ENCODE results near the gene SIPA1L3. TPM values are rescaled to one million over a fixed set of nuclear protein-coding genes. Genes with fewer than 3 reads are reported as not detected.
A peak's percentile ranks its signal among the peaks of the same experiment; 100 is the strongest.
"Not testable (repeated sequence)": the region's sequence is repeated elsewhere in the genome, so short reads cannot be mapped to it uniquely, and the experiment has no call there.

SIPA1L3 gene
- total RNA-seq, 1 experiment from 2014 or later, result 10.5 TPM

GRCh38 chr19:37907735-37908455 is 887 bp downstream of the SIPA1L3 start:
- DNase-seq (ENCODE audit: low read depth), result no peak

GRCh38 chr19:37909661-37910199 is 2.7 kb downstream of the SIPA1L3 start:
- no peak for DNase-seq (ENCODE audit: low read depth)

GRCh38 chr19:37914908-37915307 is 7.9 kb downstream of the SIPA1L3 start:
- no peak for DNase-seq (ENCODE audit: low read depth)

GRCh38 chr19:37920591-37921450 is 13.8 kb downstream of the SIPA1L3 start:
- no peak for DNase-seq (ENCODE audit: low read depth)

- not testable (repeated sequence) for DNase-seq (ENCODE audit: low read depth)
These were observed 17.6 kb downstream of the SIPA1L3 start for GRCh38 chr19:37924573-37924972.

GRCh38 chr19:37925212-37925611 is 18.2 kb downstream of the SIPA1L3 start:
- DNase-seq (ENCODE audit: low read depth), result no peak

GRCh38 chr19:37926255-37926654 is 19.2 kb downstream of the SIPA1L3 start:
- no peak for DNase-seq (ENCODE audit: low read depth)

- DNase-seq (ENCODE audit: low read depth), result no peak
These were observed 19.7 kb downstream of the SIPA1L3 start for GRCh38 chr19:37926711-37927110.

- DNase-seq (ENCODE audit: low read depth), result no peak
These were observed 21.7 kb downstream of the SIPA1L3 start for GRCh38 chr19:37928527-37929286.

- DNase-seq (ENCODE audit: low read depth), result no peak
These were observed 22.4 kb downstream of the SIPA1L3 start for GRCh38 chr19:37929355-37929923.

GRCh38 chr19:37930416-37930815 is 23.4 kb downstream of the SIPA1L3 start:
- peak; percentile 26 for DNase-seq (ENCODE audit: low read depth)

GRCh38 chr19:37931881-37932655 is 25.1 kb downstream of the SIPA1L3 start:
- DNase-seq (ENCODE audit: low read depth), result no peak

- peak; percentile 56 for DNase-seq (ENCODE audit: low read depth)
These were observed 26.3 kb downstream of the SIPA1L3 start for GRCh38 chr19:37932985-37933936.

GRCh38 chr19:37933937-37934358 is 26.9 kb downstream of the SIPA1L3 start:
- peak; percentile 9 for DNase-seq (ENCODE audit: low read depth)

- DNase-seq (ENCODE audit: low read depth), result no peak
These were observed 28.3 kb downstream of the SIPA1L3 start for GRCh38 chr19:37935341-37935740.

GRCh38 chr19:37936166-37936565 is 29.2 kb downstream of the SIPA1L3 start:
- no peak for DNase-seq (ENCODE audit: low read depth)

- no peak for DNase-seq (ENCODE audit: low read depth)
These were observed 29.9 kb downstream of the SIPA1L3 start for GRCh38 chr19:37936886-37937285.

- no peak for DNase-seq (ENCODE audit: low read depth)
These were observed 31.3 kb downstream of the SIPA1L3 start for GRCh38 chr19:37938353-37938752.

GRCh38 chr19:37941782-37942515 is 34.9 kb downstream of the SIPA1L3 start:
- DNase-seq (ENCODE audit: low read depth), result no peak

Data from RPMI7951 (cell line).